ENCODE results near the gene MAPKAP1.
"Not testable (repeated sequence)": the region's sequence is repeated elsewhere in the genome, so short reads cannot be mapped to it uniquely, and the experiment has no call there.

- not testable (repeated sequence) for TF ChIP-seq ZNF274 (IDR thresholded peaks at IDR 0.05; ENCODE audit: low read depth, low read length); SUZ12 (IDR thresholded peaks at IDR 0.05; ENCODE audit: extremely low read depth, insufficient read depth, insufficient read length)
Measured at GRCh38 chr9:125572461-125572860, 134.5 kb downstream of the MAPKAP1 start.
